ENCODE measurements around the gene CAMTA1.
A peak's percentile ranks its signal among the peaks of the same experiment; 100 is the strongest.

The CAMTA1 gene

GRCh38 chr1:7747605-7748004 lies 962.4 kb downstream of the CAMTA1 start:
- in situ Hi-C loops (cut with HindIII; ENCODE audit: low pct_unique_long_range_greater_than_20kb, low sequenced_read_pairs), result no loop called here
- no peak for DNase-seq (ENCODE audit: low read depth in 1 of 2, low spot score in 1 of 2)
- TF ChIP-seq JUND (IDR thresholded peaks at IDR 0.05; ENCODE audit: low read depth), result no peak

DNA sequence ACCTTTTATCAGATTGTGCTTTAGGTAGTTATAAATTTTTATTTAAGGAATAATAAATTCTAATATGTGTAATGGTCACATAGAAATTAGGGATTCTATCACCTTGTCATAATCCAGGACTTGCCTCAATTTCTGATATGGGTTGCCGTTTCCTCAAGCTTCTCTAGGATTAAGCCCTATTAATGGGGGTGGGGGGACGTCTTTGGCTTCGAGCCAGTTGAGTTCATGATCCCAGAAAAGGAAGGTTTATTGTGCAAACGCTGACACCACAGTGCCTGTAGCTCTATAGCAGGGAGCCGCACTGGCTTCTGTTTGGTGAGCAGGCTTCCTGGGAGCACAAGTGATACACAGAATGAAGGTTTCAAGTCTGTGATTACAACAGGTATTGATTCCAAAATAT lies 963.9 kb downstream of the CAMTA1 start:
- no peak for TF ChIP-seq JUND (IDR thresholded peaks at IDR 0.05; ENCODE audit: low read depth)
- in situ Hi-C loops (cut with HindIII; ENCODE audit: low pct_unique_long_range_greater_than_20kb, low sequenced_read_pairs), result no loop called here
- no peak for DNase-seq (ENCODE audit: low read depth in 1 of 2, low spot score in 1 of 2)

DNA sequence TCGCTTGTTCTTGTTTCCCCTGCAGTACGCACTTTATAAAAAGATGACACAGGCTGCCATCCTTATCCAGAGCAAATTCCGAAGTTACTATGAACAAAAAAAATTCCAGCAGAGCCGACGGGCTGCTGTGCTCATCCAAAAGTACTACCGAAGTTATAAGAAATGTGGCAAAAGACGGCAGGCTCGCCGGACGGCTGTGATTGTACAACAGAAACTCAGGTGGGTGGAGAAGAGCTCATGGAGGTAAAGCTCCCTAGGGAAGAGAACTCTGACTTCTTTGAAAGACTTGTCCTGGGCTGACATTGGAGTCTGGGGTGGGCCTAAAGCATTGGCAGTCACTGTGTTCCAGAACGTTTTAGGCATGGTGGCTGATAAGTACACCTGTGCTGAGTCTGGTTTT lies 965.9 kb downstream of the CAMTA1 start:
- in situ Hi-C loops (cut with HindIII; ENCODE audit: low pct_unique_long_range_greater_than_20kb, low sequenced_read_pairs), result no loop called here
- no peak for TF ChIP-seq JUND (IDR thresholded peaks at IDR 0.05; ENCODE audit: low read depth)
- DNase-seq (ENCODE audit: low read depth in 1 of 2, low spot score in 1 of 2), result no peak

DNA sequence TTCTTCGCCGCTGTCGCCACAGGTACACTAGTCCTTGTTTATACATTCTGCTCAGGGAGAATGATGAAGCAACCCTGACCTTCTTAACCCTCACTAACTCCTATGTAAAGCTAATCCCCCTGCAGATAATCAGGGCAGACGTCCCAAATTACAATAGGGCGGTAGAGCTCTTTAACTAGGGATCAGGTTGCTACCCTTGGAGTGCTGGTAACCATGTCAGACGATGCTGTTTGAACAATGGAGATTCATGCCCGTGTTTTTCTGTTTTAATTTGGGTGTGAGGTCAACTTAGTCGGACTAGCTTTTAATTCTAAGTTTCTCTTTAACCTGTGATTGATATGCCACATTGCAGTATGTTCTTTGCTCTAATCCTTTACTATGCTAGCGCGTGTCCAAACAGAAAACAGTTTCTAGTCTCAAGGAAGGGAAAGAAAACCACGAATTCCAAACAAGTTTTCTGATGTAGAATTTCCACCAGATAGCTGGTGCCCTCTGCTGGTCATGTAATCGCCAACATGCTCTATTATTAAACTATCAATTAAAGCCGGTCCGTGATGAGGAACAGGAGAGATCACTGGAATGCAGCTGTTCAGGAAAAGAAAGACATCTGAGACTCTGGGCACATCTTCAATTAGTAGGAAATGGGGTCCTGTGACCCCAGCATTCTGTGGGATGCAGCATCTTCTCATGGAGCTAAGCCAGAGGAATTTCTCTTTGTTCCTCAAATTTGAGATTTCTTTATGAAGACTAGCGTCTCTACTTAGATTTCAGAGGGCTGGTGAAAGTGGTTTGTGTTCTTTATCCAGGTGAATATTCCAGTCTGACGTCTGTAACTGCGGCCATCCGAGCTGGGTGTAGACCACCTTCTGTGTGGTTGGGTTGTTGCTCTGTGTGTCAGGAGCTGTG lies 967.5 kb downstream of the CAMTA1 start:
- in situ Hi-C loops (cut with HindIII; ENCODE audit: low pct_unique_long_range_greater_than_20kb, low sequenced_read_pairs), result no loop called here
- no peak for TF ChIP-seq JUND (IDR thresholded peaks at IDR 0.05; ENCODE audit: low read depth)
- DNase-seq (ENCODE audit: low read depth in 1 of 2, low spot score in 1 of 2), result peak in 1 of 2 experiments; percentile 71

- in situ Hi-C loops (cut with HindIII; ENCODE audit: low pct_unique_long_range_greater_than_20kb, low sequenced_read_pairs), result no loop called here
- TF ChIP-seq JUND (IDR thresholded peaks at IDR 0.05; ENCODE audit: low read depth), result no peak
- no peak for DNase-seq (ENCODE audit: low read depth in 1 of 2, low spot score in 1 of 2)
Measured at GRCh38 chr1:7753641-7754040, 968.4 kb downstream of the CAMTA1 start.

GRCh38 chr1:7754234-7754633 lies 969.0 kb downstream of the CAMTA1 start:
- in situ Hi-C loops (cut with HindIII; ENCODE audit: low pct_unique_long_range_greater_than_20kb, low sequenced_read_pairs), result no loop called here

DNA sequence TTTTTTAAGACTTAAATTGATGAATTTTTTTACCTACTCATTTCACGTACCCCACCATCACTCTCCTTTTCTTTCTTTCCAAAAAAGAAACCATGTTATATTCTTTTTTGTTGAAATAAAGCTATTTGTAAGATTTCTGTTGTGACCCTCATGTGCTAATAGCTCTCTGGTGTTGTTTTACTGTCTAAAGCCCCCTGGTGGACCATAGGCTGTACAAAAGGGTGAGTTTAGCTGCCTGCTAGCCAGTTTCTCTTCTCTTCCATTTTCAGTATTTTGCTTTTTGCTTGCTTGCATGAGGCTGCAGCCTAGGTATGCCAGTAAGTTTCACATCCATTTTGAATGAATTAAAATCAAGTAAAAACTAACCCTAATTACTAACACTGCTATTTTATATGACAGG lies 970.2 kb downstream of the CAMTA1 start:
- DNase-seq (ENCODE audit: low read depth in 1 of 2, low spot score in 1 of 2), result peak in 1 of 2 experiments; percentile 12
- in situ Hi-C loops (cut with HindIII; ENCODE audit: low pct_unique_long_range_greater_than_20kb, low sequenced_read_pairs), result no loop called here

More at GRCh38 chr1:7754234-7754633, 969.0 kb downstream of the CAMTA1 start:
- TF ChIP-seq JUND (IDR thresholded peaks at IDR 0.05; ENCODE audit: low read depth), result no peak
- no peak for DNase-seq (ENCODE audit: low read depth in 1 of 2, low spot score in 1 of 2)

GRCh38 chr1:7760245-7760644 lies 975.0 kb downstream of the CAMTA1 start:
- in situ Hi-C loops (cut with HindIII; ENCODE audit: low pct_unique_long_range_greater_than_20kb, low sequenced_read_pairs), result no loop called here
- no peak for DNase-seq (ENCODE audit: low read depth in 1 of 2, low spot score in 1 of 2)
- no peak for TF ChIP-seq JUND (IDR thresholded peaks at IDR 0.05; ENCODE audit: low read depth)

More for the DNA sequence above, 970.2 kb downstream of the CAMTA1 start:
- TF ChIP-seq JUND (IDR thresholded peaks at IDR 0.05; ENCODE audit: low read depth), result no peak

- no peak for TF ChIP-seq JUND (IDR thresholded peaks at IDR 0.05; ENCODE audit: low read depth)
- in situ Hi-C loops (cut with HindIII; ENCODE audit: low pct_unique_long_range_greater_than_20kb, low sequenced_read_pairs), result no loop called here
- DNase-seq (ENCODE audit: low read depth in 1 of 2, low spot score in 1 of 2), result no peak
Measured at GRCh38 chr1:7761103-7761502, 975.8 kb downstream of the CAMTA1 start.

DNA sequence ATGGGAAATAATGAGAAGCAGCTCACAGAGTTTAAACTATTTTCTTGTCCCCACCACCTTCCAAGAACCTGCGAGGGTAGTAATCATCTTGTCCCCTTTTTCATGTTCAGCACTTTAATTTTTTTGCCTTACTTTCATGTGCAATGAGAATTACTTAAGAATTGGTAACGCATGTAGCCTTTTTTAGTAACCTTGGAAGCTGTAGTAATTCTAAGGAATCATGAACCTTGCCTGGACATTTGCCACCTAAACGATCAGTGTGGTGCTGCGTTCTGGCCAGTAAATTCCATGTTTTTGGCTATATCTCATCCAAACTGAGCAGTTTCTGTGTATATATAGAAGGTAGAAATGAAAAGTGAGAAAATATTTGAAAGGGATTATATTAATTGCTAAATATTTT lies 981.9 kb downstream of the CAMTA1 start:
- DNase-seq (ENCODE audit: low read depth in 1 of 2, low spot score in 1 of 2), result no peak
- in situ Hi-C loops (cut with HindIII; ENCODE audit: low pct_unique_long_range_greater_than_20kb, low sequenced_read_pairs), result no loop called here
- TF ChIP-seq JUND (IDR thresholded peaks at IDR 0.05; ENCODE audit: low read depth), result no peak

GRCh38 chr1:7768583-7768982 lies 983.3 kb downstream of the CAMTA1 start:
- no peak for TF ChIP-seq JUND (IDR thresholded peaks at IDR 0.05; ENCODE audit: low read depth)
- in situ Hi-C loops (cut with HindIII; ENCODE audit: low pct_unique_long_range_greater_than_20kb, low sequenced_read_pairs), result no loop called here
- no peak for DNase-seq (ENCODE audit: low read depth in 1 of 2, low spot score in 1 of 2)

GRCh38 chr1:7769673-7770412 lies 984.6 kb downstream of the CAMTA1 start:
- TF ChIP-seq JUND (IDR thresholded peaks at IDR 0.05; ENCODE audit: low read depth), result no peak
- in situ Hi-C loops (cut with HindIII; ENCODE audit: low pct_unique_long_range_greater_than_20kb, low sequenced_read_pairs), result no loop called here
- DNase-seq (ENCODE audit: low read depth in 1 of 2, low spot score in 1 of 2), result no peak

DNA sequence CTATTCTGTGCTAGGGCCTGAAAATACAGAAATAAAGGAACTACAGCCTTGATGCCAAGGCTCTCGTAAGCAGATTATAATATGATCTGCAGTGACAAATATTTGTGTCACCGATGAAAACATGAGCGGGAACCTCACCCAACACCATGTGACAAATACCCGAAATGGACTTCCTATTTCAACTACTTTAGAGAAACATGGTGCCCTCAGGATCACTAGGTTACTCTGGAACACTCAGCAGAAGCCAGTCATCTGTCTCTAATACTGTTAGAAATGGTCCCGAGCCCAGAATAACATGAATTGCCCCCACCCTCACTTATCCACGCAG lies 985.4 kb downstream of the CAMTA1 start:
- in situ Hi-C loops (cut with HindIII; ENCODE audit: low pct_unique_long_range_greater_than_20kb, low sequenced_read_pairs), result no loop called here
- no peak for TF ChIP-seq JUND (IDR thresholded peaks at IDR 0.05; ENCODE audit: low read depth)
- no peak for DNase-seq (ENCODE audit: low read depth in 1 of 2, low spot score in 1 of 2)
